ENCODE results near the gene DNAJC4.
A peak's percentile ranks its signal among the peaks of the same experiment; 100 is the strongest.

The DNAJC4 gene

DNA sequence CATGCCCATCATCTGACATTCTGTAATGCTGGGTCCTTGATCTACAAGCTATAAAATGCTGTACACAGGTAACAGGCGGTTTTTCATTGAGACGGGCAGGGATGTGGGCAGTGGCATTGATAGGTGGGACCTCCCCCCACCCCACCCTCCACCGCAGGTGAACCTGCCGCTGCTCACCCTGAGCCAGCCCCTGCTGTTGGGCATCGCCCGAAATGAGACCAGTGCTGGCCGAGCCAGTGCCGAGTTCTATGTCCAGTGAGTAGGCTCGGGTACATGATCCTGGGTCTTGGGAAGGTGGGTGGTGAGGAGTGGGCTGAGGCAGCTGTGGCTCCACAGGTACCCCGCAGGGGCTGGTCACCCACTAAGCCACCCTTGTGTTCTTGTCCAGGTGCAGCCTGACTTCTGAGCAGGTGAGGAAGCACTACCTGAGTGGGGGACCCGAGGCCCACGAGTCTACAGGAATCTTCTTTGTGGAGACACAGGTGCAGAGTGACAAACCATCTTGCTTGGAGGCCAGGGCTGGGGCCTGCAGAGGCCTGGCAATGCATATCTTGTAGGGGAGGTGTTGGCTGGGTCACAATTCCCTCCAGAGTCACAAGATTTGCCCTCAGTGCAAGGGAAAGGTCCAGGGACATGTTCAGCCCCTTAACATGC is 1.1 kb upstream of the DNAJC4 start:
- no peak for DNase-seq

DNA sequence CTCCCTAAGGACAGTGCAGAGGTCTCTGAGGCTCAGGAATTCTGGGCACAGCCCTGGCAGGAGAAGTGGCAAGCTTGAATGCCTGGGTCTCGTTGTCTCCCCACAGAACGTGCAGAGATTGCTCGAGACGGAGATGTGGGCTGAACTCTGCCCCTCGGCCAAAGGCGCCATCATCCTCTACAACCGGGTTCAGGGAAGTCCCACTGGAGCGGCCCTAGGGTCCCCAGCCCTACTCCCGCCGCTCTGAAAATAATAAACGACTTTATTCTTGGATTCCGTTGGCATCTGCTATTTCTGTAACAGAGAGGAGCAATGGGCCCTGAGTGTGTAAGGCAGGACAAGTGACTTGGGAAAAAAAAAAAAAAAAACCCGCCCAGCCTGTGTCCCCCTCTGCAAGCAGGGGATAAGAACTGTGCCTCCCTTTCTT is 591 bp upstream of the DNAJC4 start:
- DNase-seq = no peak

DNA sequence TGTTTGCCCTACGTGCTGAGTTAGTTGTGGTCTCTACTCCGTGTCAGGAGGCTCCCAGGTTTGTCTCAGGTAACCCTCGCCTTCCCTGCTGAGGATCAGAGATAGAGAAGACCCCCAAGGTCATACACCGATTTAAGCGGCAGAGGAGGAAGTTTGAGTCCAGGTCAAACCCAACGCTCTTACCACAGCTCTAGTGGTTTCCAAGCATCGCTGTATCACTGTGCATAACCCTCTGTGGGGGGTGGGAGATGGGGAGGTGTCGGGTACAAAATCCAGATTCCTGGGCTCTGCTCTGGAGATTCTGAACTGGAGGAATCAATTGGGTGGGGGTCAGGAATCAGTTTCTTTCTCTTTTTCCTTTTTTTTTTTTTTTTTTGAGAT is 627 bp downstream of the DNAJC4 start:
- DNase-seq = no peak

DNA sequence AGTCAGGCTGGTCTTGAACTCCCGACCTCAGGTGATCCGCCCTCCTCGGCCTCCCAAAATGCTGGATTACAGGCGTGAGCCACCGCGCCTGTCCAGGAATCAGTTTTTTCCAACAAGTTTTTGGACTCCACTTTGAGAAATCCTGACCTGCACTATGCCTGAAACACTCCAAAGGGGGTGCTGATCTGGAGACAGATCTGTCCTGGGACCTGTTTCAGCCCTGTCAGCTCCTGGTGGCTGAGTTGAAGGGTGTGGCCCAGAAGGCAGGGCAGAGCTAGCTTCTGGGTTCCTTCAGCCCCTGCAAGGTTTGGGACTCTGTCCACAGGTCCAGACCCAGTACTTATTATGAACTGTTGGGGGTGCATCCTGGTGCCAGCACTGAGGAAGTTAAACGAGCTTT is 1.2 kb downstream of the DNAJC4 start:
- DNase-seq = no peak

DNA sequence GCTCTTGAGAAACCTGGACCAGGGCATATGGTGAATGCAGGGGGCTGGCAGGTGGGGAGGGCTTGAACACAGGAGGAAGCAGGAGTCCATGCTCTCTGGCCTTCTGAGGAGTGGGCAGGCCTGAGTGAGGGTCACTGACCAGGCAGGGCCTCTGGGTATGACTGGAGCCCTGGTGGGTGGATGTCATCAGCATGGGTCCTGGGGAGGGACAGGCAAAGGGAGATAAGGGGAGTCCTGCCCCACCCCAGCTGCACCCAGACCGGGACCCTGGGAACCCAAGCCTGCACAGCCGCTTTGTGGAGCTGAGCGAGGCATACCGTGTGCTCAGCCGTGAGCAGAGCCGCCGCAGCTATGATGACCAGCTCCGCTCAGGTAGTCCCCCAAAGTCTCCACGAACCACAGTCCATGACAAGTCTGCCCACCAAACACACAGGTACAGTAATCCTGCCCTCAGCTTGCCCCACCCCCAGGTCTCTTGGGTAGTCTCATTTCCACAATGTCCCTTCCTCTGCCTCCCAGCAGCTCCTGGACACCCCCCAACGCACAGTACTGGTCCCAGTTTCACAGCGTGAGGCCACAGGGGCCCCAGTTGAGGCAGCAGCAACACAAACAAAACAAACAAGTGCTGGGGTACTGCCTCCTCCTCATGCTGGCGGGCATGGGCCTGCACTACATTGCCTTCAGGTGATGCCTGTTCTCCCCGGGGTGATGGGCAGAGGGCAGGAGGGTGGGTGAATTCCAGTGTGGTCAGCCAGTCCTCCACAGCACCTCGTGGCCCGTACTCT is 2.0 kb downstream of the DNAJC4 start:
- no peak for DNase-seq

DNA sequence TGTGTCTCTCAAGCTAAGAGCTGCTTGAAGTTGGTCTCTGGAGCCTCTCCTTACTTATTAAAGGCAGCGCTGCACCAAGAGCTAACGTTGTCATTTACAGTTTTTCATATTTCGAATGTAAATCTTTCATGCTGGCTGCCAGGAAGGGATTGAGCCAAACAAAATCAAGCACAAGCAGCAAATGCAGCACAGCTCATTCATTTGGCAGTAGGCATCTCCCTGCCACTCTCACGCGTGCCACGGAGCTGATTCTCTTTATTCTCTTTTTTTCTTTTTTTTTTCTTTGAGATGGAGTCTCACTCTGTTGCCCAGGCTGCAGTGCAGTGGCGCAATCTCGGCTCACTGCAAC is 2.6 kb downstream of the DNAJC4 start:
- DNase-seq = no peak

DNA sequence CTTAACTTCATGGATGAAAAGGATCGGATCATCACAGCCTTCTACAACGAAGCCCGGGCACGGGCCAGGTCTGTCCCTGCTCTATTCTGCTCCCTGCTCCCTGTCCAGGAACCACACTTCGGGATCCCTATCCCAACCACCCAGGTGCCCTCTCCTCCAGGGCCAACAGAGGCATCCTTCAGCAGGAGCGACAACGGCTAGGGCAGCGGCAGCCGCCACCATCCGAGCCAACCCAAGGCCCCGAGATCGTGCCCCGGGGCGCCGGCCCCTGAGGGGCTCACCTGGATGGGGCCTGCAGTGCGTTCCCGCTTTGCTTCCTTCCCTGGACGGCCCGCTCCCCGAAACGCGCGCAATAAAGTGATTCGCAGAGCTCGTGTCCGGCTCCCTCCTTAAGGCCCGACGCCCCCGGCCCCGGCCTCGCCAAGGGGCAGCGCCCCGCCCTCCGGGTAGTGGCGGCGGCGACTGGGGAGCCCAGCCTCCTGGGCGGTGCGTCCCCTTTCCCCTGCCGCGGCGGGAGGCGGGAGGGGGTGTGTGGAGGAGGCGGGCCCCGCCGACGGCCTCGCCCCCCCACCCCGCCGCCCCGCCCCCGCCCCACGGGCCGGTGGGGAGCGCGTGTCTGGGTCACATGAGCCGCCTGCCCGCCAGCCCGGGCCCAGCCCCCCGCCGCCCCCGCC is 3.7 kb downstream of the DNAJC4 start, which contains the start of gene VEGFB:
Gene VEGFB (plus strand): TSS at position 672 of the 674 bp plus-strand sequence. CDS start 250 bp downstream, outside the sequence.
- peak in 10 of 14 donors; percentile 20 to 76 (median 42) for DNase-seq

DNA sequence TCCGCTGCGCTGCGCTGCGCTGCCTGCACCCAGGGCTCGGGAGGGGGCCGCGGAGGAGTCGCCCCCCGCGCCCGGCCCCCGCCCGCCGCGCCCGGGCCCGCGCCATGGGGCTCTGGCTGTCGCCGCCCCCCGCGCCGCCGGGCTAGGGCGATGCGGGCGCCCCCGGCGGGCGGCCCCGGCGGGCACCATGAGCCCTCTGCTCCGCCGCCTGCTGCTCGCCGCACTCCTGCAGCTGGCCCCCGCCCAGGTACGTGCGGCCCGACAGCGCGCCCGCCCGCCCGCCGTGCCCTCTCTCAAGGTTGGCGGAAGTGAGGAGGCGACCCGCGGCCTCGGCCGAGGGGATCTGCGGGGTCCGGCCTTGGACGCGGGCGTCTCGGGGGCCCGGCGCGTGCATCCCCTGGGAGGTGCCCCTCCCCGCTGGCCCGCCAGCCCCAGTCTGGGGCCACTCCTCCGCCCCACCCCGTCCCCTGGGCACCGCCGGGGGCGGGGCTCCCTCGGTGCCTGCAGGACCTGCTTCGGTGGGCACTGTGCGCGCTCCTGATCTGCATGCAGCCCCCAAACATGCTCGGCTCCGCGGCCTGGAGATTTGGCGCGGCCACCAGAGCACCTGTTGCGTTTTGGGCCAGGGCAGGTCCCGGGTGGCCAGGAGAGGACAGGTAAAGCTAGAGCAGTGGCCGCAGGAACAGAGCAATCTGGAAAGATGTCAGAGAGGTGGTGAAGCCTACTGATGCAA is 4.5 kb downstream of the DNAJC4 start:
- peak in 1 of 14 donors; percentile 54 for DNase-seq

DNA sequence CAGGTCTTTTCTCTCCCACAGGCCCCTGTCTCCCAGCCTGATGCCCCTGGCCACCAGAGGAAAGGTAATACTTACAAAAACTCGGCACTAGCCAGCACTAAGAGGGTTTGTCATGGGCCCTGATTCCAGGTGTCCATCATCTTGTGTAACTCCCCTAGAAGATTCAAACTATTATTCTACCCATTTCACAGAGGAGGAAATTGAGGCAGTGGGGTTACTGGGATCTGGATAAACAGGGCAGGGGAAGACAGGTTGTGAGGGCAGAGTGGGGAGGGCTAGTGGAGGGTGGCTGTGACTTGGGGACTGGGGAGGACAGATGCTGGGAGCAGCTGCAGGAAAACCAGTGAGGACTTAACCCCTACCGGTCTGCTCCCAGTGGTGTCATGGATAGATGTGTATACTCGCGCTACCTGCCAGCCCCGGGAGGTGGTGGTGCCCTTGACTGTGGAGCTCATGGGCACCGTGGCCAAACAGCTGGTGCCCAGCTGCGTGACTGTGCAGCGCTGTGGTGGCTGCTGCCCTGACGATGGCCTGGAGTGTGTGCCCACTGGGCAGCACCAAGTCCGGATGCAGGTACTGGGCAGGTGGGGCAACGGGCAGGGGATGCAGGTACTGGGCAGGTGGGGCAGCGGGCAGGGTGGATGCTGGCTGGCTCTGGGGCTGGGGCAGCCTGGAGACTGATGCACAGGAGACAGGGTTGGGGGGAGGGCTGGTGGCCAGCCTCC is 5.3 kb downstream of the DNAJC4 start:
- DNase-seq = no peak

DNA sequence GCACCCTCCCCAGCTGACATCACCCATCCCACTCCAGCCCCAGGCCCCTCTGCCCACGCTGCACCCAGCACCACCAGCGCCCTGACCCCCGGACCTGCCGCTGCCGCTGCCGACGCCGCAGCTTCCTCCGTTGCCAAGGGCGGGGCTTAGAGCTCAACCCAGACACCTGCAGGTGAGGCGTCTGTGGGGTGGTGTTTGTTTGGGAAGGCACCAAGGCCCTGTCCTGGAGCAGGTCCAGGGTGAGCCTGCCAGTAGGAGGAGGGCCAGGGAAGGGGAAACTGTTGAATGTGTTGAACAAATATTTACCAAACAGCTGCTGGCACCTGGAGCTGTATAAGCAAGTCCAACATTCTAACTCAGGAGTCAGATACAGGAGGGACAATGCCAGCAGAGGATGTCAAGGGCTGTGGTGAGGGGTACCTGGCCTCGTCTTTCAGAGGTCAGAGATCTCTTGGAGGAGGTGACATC is 7.2 kb downstream of the DNAJC4 start:
- DNase-seq = no peak

DNA sequence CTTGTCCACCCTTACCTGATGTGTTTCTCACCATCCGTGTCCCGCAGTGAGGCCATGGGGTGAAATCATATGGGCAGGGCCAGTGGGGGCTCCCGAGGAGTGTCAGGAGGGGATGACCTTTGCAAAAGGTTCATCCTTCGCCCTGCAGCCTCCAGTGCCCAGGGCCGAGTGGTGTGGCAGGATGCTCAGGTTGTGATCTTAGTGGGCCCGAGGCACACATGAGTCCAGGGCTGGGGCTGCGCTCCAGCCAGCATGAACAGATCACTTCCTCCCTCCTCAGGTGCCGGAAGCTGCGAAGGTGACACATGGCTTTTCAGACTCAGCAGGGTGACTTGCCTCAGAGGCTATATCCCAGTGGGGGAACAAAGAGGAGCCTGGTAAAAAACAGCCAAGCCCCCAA is 7.7 kb downstream of the DNAJC4 start:
- DNase-seq = no peak

DNA sequence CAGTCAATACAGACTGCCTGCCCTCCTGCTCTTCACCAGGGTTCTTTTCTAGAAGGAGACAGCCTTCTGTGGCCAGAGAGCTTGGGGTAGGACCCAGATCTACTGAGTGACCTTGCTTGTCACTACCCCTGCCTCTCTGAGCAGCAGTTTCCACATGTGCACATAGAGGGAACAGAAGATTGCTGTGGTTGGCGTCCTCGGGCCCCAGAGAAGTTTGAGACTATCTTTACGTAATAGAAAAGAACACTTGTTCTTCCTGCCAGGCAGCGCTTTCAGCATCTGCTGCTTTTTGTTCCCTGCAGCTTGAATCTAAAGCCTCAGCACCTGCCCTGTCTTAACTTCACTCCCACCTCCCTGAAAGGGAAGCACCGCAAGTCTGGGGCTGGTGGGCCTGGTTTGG is 8.7 kb downstream of the DNAJC4 start:
- DNase-seq = no peak

DNA sequence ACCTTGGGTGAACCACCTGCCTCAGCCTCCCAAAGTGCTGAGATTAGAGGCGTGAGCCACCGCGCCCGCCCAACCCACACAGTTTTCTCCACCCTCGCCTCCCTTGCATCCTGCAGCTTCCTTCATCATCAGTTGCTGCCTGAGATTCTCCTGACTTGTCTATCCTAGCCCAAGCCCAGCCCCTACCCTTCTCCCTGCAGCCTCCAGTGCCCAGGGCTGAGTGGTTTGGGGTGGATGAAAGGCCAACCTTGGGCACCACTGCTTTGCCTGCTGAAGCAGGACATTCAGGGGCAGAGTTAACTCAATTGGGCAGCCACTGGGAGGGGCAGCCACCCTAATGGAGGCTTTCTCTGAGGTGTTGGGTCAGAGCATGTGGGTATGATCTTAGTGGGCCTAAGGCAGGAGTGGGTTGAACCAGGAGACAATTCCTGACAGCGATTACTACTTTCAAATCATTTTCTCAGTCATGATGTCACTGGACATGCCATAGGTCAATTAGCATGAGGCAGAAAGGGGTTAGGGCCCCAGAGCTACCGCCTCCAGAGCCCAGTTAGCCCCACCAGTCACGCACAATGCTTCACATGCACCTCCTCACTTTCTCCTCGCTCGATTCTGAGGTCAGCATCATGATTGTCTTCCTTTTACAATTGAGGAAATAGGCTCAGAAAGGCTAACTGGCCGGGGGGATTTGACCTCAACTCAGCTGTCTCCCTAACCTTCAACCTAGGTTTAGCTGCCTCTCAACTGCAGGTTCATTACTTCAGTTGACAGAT is 9.5 kb downstream of the DNAJC4 start:
- peak in 3 of 14 donors; percentile 51 to 63 (median 51) for DNase-seq

DNA sequence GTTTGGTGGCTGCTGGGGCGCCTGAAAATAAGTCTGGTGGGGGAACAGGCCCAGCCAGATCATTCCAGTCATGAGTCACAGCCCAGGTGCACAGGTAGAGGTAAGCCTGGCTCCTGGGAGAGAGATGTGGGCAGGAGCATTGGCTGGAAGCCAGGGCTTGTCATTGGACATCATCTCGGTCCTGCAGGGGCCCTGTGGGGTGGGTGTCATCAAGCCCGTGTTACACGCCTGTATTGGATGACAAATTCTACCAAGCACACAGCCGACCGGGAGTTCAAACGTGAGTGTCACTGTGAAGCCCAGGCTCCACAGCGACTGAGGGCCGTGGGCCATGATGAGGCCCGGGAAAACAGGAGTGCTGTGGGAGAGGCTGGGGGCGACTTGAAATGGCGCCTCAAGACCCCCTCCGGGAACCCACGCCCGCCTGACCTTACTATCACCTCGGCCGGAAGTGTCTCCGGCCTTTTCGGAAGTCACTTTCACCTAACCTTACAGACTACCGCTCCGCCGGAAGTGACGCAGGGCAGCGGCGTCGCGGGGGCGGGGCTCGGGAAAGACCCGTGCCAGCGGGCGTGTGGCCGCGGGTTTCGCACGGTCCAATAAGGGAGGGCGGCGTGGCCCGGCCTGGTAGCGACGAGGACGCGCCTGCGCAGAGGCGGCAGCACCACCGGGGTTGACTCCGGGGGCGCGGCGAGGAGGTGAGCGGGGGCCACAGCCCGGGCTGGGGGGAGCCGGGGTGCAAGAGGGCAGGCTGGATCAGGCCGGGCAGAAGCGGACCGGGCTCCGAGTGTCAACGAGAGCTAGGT is 10.3 kb downstream of the DNAJC4 start, which contains the start of gene FKBP2:
Gene FKBP2 (plus strand): TSS at position 661 of the 806 bp plus-strand sequence. CDS start 1,293 bp downstream, outside the sequence.
- peak; percentile 91 to 100 (median 99) for DNase-seq

DNA sequence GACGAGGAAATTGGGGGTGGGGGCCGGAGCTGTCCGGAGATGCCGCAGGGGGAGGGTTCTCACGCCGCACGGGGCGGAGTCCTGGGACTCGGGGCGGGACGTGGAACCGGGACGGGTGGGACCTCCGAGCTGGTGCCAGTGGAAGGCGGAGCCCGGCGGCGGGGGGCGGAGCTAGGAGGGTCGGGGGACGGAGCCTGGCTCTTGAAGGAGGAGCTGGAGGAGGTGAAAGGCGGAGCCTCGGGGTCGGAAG is 10.8 kb downstream of the DNAJC4 start:
- DNase-seq = peak; percentile 91 to 100 (median 99)

DNA sequence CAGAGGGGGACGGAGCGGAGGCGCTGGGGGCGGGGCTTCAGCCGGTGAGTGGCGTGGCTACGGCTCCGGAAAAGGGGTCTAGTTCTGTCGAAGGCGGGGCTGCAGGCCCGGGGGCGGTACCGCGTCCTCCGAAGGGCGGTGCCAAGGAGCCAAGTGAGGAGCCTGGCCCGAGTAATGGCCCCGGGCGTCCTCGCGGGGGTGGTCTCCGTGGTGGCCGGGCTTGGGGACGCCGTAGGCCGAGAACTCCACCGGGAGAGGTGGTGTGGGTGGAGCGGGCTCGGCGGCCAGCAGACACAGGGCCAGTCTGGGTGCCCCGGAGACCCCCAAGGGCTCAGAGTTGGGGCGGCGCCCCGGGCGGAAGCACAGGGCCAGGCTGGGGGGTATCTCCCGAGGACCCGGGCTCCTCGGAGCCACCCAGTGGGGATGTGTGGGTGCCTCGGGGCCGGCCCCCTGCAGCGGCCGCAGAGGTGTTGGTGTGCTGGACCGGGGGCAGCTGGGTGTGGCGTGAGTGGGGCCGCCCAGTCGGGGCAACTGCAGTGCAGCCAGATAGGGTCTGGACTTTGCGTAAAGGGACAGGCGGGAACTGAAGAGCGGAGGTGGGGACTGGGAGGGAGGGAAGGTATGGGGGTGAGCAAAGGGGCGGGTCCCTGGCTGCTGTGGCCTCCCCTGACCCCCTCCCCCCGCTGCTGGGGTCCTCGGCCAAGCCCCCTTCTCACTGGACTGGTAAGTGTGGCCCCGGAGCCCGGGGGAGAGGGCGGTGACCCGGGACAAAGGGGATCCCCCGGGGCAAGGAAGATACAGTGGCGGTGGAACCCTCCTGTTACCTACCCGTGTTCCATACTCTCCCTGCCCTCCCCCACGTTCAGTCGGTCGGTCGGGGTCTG is 11.4 kb downstream of the DNAJC4 start:
- DNase-seq = peak in 3 of 14 donors; percentile 44 to 63 (median 53)

DNA sequence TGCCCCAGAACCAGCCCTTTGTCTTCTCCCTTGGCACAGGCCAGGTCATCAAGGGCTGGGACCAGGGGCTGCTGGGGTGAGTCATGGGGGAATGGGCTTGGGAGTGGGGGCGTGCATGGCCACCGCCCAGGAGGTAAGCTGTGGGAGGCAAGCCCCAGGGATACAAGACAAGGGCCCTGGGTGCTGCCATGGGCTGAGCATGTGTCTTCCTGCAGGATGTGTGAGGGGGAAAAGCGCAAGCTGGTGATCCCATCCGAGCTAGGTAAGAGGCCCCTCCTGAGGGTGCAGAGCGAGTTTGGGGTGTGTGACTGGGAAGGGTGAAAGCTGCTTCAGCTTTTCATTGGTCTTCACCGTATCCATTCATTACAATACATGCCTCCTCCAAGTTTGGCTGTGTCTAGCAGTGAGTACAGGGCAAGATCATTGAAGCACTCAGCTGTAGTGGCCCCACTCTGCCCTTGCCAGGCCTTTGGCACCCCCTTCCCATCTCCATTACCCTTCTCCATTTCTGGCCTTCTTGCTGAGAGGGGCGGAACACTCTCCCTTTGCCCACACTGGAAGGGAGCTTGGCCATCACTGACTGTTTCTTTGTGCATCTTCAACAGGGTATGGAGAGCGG is 13.0 kb downstream of the DNAJC4 start:
- DNase-seq = no peak

DNA sequence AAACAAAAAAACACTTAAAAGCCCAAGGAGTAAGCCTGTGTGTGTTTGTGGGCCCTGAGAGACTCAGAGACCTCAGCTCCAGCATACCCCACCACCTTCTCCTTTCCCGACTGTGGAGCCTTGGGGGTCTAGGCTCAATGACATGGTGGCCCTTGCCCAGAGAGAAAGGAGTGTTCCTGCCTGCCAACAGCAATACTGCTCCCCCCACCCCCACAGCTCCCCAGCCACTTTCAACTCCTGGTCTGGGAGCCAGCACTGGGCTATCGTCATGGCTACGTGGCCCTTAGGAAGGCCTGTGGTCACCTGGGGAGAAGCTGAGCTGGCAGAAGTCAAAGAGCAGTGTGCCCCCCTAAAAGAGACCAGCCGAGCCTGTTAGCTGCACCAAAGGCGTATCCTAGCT is 13.8 kb downstream of the DNAJC4 start:
- no peak for DNase-seq

DNA sequence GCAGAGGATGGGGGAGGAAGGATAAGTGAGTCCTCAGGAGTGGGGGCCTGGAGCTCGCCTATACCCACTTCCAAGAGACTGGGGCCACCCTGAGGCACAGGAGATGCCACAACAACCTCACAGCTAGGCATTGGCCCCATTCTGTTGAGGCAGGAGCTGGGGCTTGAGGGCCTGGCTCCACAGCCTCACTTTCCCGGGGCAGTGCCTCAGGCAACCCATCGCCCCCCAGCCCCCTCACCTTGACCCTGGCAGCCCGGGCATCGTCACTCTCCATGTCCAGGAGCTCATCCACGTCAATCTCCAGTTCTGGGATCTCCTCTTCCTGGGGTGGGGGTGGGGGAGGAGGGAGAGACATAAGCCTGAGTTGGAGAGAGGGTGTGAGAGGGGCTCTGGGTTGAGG is 14.6 kb downstream of the DNAJC4 start:
- no peak for DNase-seq
